ENCODE results near the gene PRF1. TPM values are rescaled to one million over a fixed set of nuclear protein-coding genes. Genes with fewer than 3 reads are reported as not detected.

PRF1 gene
- total and polyA plus RNA-seq, 11 donors = 0.50 to 19.4 (median 1.0) TPM

DNA sequence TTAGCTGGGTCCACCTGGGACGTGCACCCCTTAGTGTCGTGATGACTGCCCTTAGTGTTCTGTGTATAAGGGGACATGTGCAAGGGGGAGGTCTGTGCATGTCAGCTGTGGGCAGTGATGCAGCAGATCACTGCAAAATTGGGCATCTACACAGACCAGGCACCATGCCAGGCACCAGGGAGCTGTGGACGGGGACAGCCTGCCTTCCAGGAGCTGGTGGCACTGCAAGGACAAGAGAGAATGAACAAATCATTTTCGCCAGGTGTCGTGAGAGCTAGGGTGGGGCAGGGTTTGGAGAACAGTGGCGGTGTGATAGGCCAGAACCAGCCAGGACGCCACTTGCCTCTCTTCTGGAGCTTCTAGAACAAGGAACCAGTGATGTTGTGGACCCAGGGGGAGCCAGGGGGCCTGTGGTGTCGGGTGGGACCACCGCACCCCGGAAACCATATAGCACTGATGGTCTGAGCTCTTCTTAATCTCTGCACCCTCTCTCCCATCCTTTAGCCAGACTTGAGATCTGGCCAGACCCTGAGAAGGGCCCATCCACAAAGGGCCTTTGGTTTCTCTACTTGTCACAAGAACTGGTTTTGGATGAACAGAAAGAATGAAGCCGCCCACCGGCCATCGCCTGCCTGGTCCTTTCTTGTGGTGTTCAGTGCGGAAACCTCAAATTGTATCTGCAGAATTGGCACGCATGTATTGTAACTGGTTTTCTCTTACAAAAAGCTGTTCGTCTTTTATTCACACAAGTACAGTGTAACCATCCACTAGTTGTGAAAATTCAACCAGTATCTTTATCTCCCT is 30.7 kb downstream of the PRF1 start:
- TF ChIP-seq POLR2A (IDR thresholded peaks at IDR 0.05) = no peak
- TF ChIP-seq, protein P1, sequence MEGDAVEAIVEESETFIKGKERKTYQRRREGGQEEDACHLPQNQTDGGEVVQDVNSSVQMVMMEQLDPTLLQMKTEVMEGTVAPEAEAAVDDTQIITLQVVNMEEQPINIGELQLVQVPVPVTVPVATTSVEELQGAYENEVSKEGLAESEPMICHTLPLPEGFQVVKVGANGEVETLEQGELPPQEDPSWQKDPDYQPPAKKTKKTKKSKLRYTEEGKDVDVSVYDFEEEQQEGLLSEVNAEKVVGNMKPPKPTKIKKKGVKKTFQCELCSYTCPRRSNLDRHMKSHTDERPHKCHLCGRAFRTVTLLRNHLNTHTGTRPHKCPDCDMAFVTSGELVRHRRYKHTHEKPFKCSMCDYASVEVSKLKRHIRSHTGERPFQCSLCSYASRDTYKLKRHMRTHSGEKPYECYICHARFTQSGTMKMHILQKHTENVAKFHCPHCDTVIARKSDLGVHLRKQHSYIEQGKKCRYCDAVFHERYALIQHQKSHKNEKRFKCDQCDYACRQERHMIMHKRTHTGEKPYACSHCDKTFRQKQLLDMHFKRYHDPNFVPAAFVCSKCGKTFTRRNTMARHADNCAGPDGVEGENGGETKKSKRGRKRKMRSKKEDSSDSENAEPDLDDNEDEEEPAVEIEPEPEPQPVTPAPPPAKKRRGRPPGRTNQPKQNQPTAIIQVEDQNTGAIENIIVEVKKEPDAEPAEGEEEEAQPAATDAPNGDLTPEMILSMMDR (IDR thresholded peaks at IDR 0.05) = no peak
- 80 to 90% (median 85%) methylated on average over 16 of the region's 16 CpGs for WGBS, 4 donors
- peaks cover 0 to 16% (median 15%) of the 10 kb centered on the region in 12 donors for H3K4me1 ChIP-seq
- H3K4me3 ChIP-seq = no peak overlapping the region
- intact Hi-C loops (cut with DNase I) = no loop called here
- H3K9me3 ChIP-seq = no peaks in the 10 kb centered on the region
- no peaks in the 10 kb centered on the region for H3K27me3 ChIP-seq
- DNase-seq = peak in 1 of 5 donors; percentile 7
- no peak overlapping the region for H3K27ac ChIP-seq
- no peak for ATAC-seq
- H3K36me3 ChIP-seq = peaks cover 0 to 8% (median 0%) of the 10 kb centered on the region in 9 donors

DNA sequence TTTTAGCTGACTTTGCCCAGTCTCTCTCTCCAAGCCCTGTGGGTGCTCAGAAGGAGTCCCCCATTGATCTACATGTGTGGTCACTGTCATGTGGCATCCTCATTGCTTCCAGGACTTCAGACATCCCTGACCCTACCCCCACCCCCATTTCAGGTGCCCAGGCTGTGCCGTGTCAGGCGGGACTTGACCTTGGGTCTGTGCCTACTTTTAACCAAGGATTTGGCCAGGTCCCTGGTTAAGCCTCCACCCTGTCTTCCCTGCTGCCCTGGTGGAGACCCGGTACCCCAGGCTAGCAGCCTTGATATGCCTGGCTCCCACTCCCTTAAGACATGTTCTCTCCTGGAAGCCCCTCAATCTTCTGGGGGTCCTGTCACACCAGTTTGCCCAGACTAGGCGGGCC is 31.3 kb downstream of the PRF1 start:
- Histone ChIP-seq H3K36me3 (peaks cover 0 to 12% (median 0%) of the 10 kb centered on the region in 9 donors), H3K27me3 (no peaks in the 10 kb centered on the region), H3K4me3 (no peak overlapping the region), H3K27ac (no peak overlapping the region), H3K9me3 (no peaks in the 10 kb centered on the region), H3K4me1 (peaks cover 0 to 10% (median 9%) of the 10 kb centered on the region in 12 donors)
- TF ChIP-seq, protein P1 (IDR thresholded peaks at IDR 0.05) = no peak
- TF ChIP-seq POLR2A (IDR thresholded peaks at IDR 0.05) = no peak
- intact Hi-C loops (cut with DNase I) = no loop called here
- WGBS, 4 donors = 71 to 94% (median 85%) methylated on average over 4 of the region's 4 CpGs
- ATAC-seq (no peak), DNase-seq (no peak)

DNA sequence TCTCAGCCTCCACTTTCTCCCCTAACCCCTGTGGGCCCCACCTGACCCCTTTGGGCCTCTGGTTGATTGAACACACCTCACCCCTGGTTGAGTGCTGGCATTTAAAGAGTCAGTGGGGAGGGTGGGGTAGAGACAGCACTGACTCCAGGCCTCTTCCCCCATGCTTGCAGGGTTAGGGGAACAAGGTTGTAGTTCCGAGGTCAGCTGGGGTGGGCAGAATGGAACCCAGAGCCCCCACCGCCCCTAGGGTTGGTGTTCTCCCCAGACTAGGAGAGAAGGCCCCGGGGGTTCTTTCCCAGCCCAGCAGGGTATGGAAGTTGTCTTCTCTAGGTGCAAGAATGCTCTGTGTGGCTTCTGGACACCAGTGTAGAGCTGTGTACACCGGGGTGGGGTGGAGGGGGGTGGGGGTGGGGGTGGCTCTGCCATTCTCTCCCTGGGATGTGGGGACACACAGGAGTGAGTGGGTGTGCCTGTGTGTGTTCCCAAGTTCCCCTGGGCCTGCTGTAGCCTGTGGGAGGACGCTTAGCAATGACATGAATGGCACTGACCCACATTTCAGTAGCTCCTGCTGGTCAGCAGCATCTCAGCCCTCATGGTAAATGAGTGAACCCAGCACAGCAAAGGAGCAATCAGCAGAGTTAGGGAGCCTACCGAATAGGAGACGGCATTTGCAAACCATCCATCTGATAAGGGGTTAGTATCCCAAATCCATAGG is 33.6 kb downstream of the PRF1 start:
- H3K9me3 ChIP-seq = no peaks in the 10 kb centered on the region
- WGBS, 4 donors = 83 to 91% (median 88%) methylated on average over 4 to 7 of the region's 7 CpGs
- ATAC-seq = no peak
- TF ChIP-seq, protein P1 (IDR thresholded peaks at IDR 0.05) = no peak
- TF ChIP-seq POLR2A (IDR thresholded peaks at IDR 0.05) = no peak
- no peaks in the 10 kb centered on the region for H3K27me3 ChIP-seq
- H3K4me3 ChIP-seq = no peak overlapping the region
- no peak overlapping the region for H3K27ac ChIP-seq
- intact Hi-C loops (cut with DNase I) = no loop called here
- peaks cover 0 to 17% (median 0%) of the 10 kb centered on the region in 9 donors for H3K36me3 ChIP-seq
- DNase-seq = peak in 1 of 5 donors; percentile 7
- peaks cover 0 to 16% (median 10%) of the 10 kb centered on the region in 12 donors for H3K4me1 ChIP-seq

DNA sequence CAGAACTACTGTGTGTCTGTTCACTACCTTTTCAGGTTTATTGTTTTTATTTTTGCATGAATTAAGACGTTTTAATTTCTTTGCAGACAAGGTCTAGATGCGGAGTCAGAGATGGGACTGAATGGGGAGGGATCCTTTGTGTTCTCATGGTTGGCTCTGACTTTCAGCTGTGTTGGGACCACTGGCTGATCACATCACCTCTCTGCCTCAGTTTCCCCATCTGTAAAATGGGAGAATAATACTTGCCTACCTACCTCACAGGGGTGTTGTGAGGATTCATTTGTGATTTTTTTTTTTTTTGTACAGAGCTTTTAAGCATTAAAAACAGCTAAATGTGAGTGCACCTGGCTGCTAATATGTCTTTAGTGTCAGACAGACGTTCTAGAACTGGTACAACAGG is 34.4 kb downstream of the PRF1 start:
- intact Hi-C loops (cut with DNase I) = no loop called here
- ATAC-seq (no peak), DNase-seq (no peak)
- Histone ChIP-seq H3K36me3 (peaks cover 0 to 17% (median 0%) of the 10 kb centered on the region in 9 donors), H3K4me1 (peaks cover 0 to 16% (median 10%) of the 10 kb centered on the region in 12 donors), H3K27ac (no peak overlapping the region), H3K4me3 (no peak overlapping the region), H3K9me3 (no peaks in the 10 kb centered on the region), H3K27me3 (no peaks in the 10 kb centered on the region)
- WGBS, 4 donors = 91 to 98% (median 95%) methylated on average over 3 of the region's 3 CpGs
- TF ChIP-seq, protein P1 (IDR thresholded peaks at IDR 0.05) = no peak
- no peak for TF ChIP-seq POLR2A (IDR thresholded peaks at IDR 0.05)
